Natural killer cell (primary cell): ENCODE data around the gene PACRG. TPM values are rescaled to one million over a fixed set of nuclear protein-coding genes. Genes with fewer than 3 reads are reported as not detected.

Experiments used
- ATAC-seq, 3 donors: fragments of 150-1000 bp in 2 of 3; fragments of 200-7000 bp in 1 of 3; cut with Tn5 transposase; 1 replicate in 1 of 3; 2 replicates in 2 of 3; pipeline ENCODE4 v1.10.0; 2021; ENCODE audit warnings: mild to moderate bottlenecking in 2 of 3, moderate library complexity in 2 of 3
- DNase-seq, 2 donors: peaks; one replicate each; pipeline versions ENCODE4 v3.0.0 to v3.0.0-alpha.2; 2013 to 2021; ENCODE audit warnings: mixed read lengths in 1 of 2
- H3K27ac ChIP-seq: one replicate; pipeline ENCODE4 v1.5.1; 2013; ENCODE audit warnings: mild to moderate bottlenecking, low read length
- H3K27me3 ChIP-seq: one replicate; pipeline ENCODE4 v1.6.1; 2013; ENCODE audit warnings: low read length; ENCODE audit not compliant: control insufficient read depth, insufficient read depth
- H3K36me3 ChIP-seq: one replicate; pipeline ENCODE4 v1.6.1; 2013; ENCODE audit warnings: low read length; ENCODE audit not compliant: control insufficient read depth, insufficient read depth
- H3K4me1 ChIP-seq: one replicate; pipeline ENCODE4 v1.6.1; 2013; ENCODE audit warnings: low read length; ENCODE audit not compliant: control insufficient read depth, insufficient read depth
- H3K4me3 ChIP-seq: one replicate; pipeline ENCODE4 v1.5.1; 2013; ENCODE audit warnings: low read length
- H3K9me3 ChIP-seq: one replicate; pipeline ENCODE4 v1.6.1; 2013; ENCODE audit warnings: low read length; ENCODE audit not compliant: control insufficient read depth, insufficient read depth
- H3K27ac Mint-ChIP-seq, 2 donors: one replicate each; pipeline ENCODE4 v1.8.0; 2022; ENCODE audit warnings: mild to moderate bottlenecking in 2 of 2, mixed read lengths in 2 of 2, moderate library complexity in 1 of 2
- H3K27me3 Mint-ChIP-seq, 2 donors: one replicate each; pipeline ENCODE4 v1.8.0; 2022; ENCODE audit warnings: low read depth in 2 of 2, mixed read lengths in 2 of 2
- H3K36me3 Mint-ChIP-seq: one replicate; pipeline ENCODE4 v1.8.0; 2022; ENCODE audit warnings: mixed read lengths
- H3K4me1 Mint-ChIP-seq, 2 donors: one replicate each; pipeline ENCODE4 v1.8.0; 2022; ENCODE audit warnings: mixed read lengths in 2 of 2
- H3K4me3 Mint-ChIP-seq: one replicate; pipeline ENCODE4 v1.8.0; 2022; ENCODE audit warnings: mild to moderate bottlenecking, moderate library complexity, mixed read lengths
- H3K9me3 Mint-ChIP-seq, 2 donors: one replicate each; pipeline ENCODE4 v1.8.0; 2022; ENCODE audit warnings: mixed read lengths in 2 of 2
- WGBS: methylation state at CpG from one replicate; pipeline ENCODE4 v1.1.7; 2013; ENCODE audit warnings: missing lambda C conversion rate; ENCODE audit not compliant: insufficient coverage; 5-methylcytosine and 5-hydroxymethylcytosine counted together
- intact Hi-C: fragments of 100-400 bp; cut with micrococcal nuclease; formaldehyde crosslinking; loops from one replicate; pipeline ENCODE4 v1.14.2; 2022
- total RNA-seq, 4 donors: library from RNA; stranded (reverse); fragments of 120-200 nt in 1 of 4; gene quantifications; one replicate each; pipeline versions ENCODE4 v1.2.3 to v1.2.4, GENCODE V29; 2013 to 2022
- TF ChIP-seq, protein P1 (sequence below): fragments of 200-600 bp; IDR thresholded peaks from one replicate; pipeline ENCODE4 v1.8.0; 2022; ENCODE audit warnings: antibody characterized with exemption

Gene PACRG
- total RNA-seq, 3 donors from 2014 or later (not counting 1 experiment from before 2014, with no cell fraction given), result 0.52 TPM; not detected in 2

DNA sequence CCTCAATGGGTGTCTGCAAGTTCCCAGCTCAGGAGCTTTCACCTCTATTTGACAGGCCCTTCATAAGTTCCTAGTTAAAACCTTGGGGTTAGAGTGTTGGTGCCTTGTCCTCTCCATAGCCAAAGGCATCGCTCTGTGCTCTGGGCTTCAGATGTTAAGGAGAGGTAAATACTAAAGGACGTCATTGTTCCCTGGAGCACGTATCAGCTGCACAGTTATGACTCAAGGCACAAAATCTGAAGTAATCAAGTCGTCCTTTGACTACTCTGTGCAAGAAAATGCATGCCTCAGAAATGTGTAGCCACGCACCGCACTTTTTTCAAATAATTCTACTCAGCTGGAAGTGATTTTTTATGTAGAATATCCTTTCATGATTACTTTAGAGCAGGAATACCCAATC, 446.0 kb downstream of the PACRG start:
- 83% methylated on average over 4 of the region's 6 CpGs for WGBS
- no peak overlapping the region for H3K4me3 ChIP-seq

DNA sequence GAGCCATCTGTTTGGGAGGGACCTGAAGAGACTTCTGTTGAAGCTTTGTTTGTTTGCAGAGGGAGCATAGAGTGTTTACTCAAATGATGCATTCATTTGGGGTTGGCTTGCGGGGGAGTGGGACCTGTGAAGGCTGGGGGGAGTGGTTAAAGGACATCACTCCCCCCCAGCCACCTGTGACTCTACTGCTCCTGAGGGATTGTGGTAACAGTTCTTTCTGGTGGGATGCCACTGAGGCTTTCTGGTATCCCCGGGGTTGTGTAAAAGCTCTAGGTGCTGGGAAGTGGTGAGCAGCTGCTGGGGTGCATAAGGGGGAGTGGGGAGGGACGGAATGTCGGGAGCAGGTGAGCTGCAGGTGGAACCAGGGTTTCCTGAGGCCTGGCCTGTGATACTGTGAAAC, 447.5 kb downstream of the PACRG start:
- intact Hi-C loops, result no loop called here
- WGBS, result 72% methylated on average over 3 of the region's 4 CpGs
- peaks cover 12 to 21% of the 10 kb centered on the region in 2 donors for H3K27me3 Mint-ChIP-seq
- H3K9me3 Mint-ChIP-seq, result peaks cover 0 to 2% of the 10 kb centered on the region in 2 donors
- Histone ChIP-seq H3K36me3 (no peaks in the 10 kb centered on the region), H3K4me3 (no peak overlapping the region), H3K4me1 (no peaks in the 10 kb centered on the region), H3K27ac (no peak overlapping the region), H3K9me3 (no peaks in the 10 kb centered on the region), H3K27me3 (no peaks in the 10 kb centered on the region)
- no peak for ATAC-seq
- no peak overlapping the region for H3K27ac Mint-ChIP-seq
- H3K36me3 Mint-ChIP-seq, result no peaks in the 10 kb centered on the region
- no peak for DNase-seq
- TF ChIP-seq, protein P1, sequence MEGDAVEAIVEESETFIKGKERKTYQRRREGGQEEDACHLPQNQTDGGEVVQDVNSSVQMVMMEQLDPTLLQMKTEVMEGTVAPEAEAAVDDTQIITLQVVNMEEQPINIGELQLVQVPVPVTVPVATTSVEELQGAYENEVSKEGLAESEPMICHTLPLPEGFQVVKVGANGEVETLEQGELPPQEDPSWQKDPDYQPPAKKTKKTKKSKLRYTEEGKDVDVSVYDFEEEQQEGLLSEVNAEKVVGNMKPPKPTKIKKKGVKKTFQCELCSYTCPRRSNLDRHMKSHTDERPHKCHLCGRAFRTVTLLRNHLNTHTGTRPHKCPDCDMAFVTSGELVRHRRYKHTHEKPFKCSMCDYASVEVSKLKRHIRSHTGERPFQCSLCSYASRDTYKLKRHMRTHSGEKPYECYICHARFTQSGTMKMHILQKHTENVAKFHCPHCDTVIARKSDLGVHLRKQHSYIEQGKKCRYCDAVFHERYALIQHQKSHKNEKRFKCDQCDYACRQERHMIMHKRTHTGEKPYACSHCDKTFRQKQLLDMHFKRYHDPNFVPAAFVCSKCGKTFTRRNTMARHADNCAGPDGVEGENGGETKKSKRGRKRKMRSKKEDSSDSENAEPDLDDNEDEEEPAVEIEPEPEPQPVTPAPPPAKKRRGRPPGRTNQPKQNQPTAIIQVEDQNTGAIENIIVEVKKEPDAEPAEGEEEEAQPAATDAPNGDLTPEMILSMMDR, result no peak
- no peaks in the 10 kb centered on the region for H3K4me1 Mint-ChIP-seq
- H3K4me3 Mint-ChIP-seq, result no peak overlapping the region

More for the DNA sequence above, 446.0 kb downstream of the PACRG start:
- no peak overlapping the region for H3K27ac ChIP-seq
- no peaks in the 10 kb centered on the region for H3K36me3 ChIP-seq
- H3K36me3 Mint-ChIP-seq, result no peaks in the 10 kb centered on the region
- no peaks in the 10 kb centered on the region for H3K4me1 ChIP-seq
- peaks cover 0 to 2% of the 10 kb centered on the region in 2 donors for H3K9me3 Mint-ChIP-seq
- no peak overlapping the region for H3K4me3 Mint-ChIP-seq
- peaks cover 12 to 21% of the 10 kb centered on the region in 2 donors for H3K27me3 Mint-ChIP-seq
- no peaks in the 10 kb centered on the region for H3K9me3 ChIP-seq
- no peak for DNase-seq
- H3K4me1 Mint-ChIP-seq, result no peaks in the 10 kb centered on the region
- TF ChIP-seq, protein P1, result no peak
- H3K27me3 ChIP-seq, result no peaks in the 10 kb centered on the region
- no peak for ATAC-seq
- H3K27ac Mint-ChIP-seq, result no peak overlapping the region
- intact Hi-C loops, result no loop called here

DNA sequence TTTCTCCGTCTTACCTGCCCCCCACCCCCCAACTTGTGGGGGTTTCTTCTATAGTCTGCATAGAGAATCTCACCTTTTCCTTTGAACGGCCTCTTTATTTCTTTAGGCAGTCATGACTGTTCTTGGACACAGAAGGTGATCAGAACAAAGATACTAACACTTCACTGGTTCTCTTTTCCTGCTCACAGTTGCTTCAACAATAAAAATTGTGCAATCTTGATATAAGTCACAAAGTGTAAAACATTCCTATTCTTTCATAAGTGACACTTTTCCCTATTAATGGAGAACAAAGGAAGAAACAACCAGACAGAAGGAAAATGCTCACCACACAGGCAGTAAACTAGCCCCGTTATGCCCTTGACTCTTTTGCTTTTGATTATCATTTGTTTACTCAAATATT, 448.3 kb downstream of the PACRG start:
- no peaks in the 10 kb centered on the region for H3K27me3 ChIP-seq
- no peak overlapping the region for H3K27ac Mint-ChIP-seq
- no peaks in the 10 kb centered on the region for H3K4me1 Mint-ChIP-seq
- no peaks in the 10 kb centered on the region for H3K9me3 ChIP-seq
- TF ChIP-seq, protein P1, result no peak
- H3K4me1 ChIP-seq, result no peaks in the 10 kb centered on the region
- H3K9me3 Mint-ChIP-seq, result no peaks in the 10 kb centered on the region
- no peak for ATAC-seq
- WGBS, result 88% methylated on average over 1 of the region's 3 CpGs
- no peak overlapping the region for H3K4me3 Mint-ChIP-seq
- H3K27me3 Mint-ChIP-seq, result peaks cover 12 to 21% of the 10 kb centered on the region in 2 donors
- no peak overlapping the region for H3K4me3 ChIP-seq
- H3K27ac ChIP-seq, result no peak overlapping the region
- H3K36me3 ChIP-seq, result no peaks in the 10 kb centered on the region
- no peak for DNase-seq
- no peaks in the 10 kb centered on the region for H3K36me3 Mint-ChIP-seq
- intact Hi-C loops, result no loop called here

DNA sequence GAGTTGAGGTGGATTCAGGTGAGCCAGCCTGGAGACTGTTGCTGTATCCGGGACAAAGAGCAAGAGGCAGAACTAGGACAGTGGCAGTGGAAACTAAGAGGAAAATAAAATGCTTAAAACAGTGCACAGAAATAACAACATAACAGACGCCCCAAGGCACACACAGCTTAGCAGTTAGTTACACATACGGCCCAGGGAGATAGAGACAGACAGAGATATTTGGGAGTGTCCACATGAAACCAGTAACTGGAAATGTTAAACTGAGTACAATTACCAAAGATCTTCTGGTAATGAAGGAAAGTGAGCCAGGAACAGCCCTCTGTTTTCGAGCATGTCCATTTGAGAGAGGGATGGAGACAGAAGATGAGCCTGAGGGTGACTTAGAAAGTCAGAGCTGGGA, 449.2 kb downstream of the PACRG start:
- H3K27me3 ChIP-seq, result no peaks in the 10 kb centered on the region
- ATAC-seq (no peak), DNase-seq (no peak)
- Mint-ChIP-seq H3K27me3 (peaks cover 12 to 23% of the 10 kb centered on the region in 2 donors), H3K4me1 (no peaks in the 10 kb centered on the region), H3K9me3 (no peaks in the 10 kb centered on the region), H3K36me3 (no peaks in the 10 kb centered on the region), H3K27ac (no peak overlapping the region), H3K4me3 (no peak overlapping the region)
- H3K4me1 ChIP-seq, result no peaks in the 10 kb centered on the region
- WGBS, result 89% methylated on average over 4 of the region's 4 CpGs
- H3K27ac ChIP-seq, result no peak overlapping the region
- intact Hi-C loops, result no loop called here
- no peak overlapping the region for H3K4me3 ChIP-seq
- H3K9me3 ChIP-seq, result no peaks in the 10 kb centered on the region
- TF ChIP-seq, protein P1, result no peak
- no peaks in the 10 kb centered on the region for H3K36me3 ChIP-seq
